Upper lobe of left lung (tissue), 6 donors: ENCODE results near the gene ATXN2. TPM values are rescaled to one million over a fixed set of nuclear protein-coding genes. Genes with fewer than 3 reads are reported as not detected.
"Not testable (repeated sequence)": the region's sequence is repeated elsewhere in the genome, so short reads cannot be mapped to it uniquely, and the experiment has no call there.

Experiments
- ATAC-seq, 2 donors: fragments of 200-7000 bp; cut with Tn5 transposase; one replicate each; pipeline ENCODE4 v1.9.1; 2022; ENCODE audit warnings: mild to moderate bottlenecking in 2 of 2, moderate library complexity in 2 of 2; ENCODE audit not compliant: low FRiP score in 2 of 2
- DNase-seq, 2 donors: peaks; one replicate each; pipeline ENCODE4 v3.0.0-alpha.2; 2019 to 2020
- H3K27ac ChIP-seq, 4 donors: fragments of 200-600 bp; sonication (generic); one replicate each; pipeline ENCODE4 v1.5.1; 2016 to 2019
- H3K27me3 ChIP-seq, 4 donors: fragments of 200-600 bp; sonication (generic); one replicate each; pipeline ENCODE4 v1.5.1; 2017 to 2019
- H3K36me3 ChIP-seq, 4 donors: fragments of 200-600 bp; sonication (generic); one replicate each; pipeline ENCODE4 v1.5.1; 2016 to 2019
- H3K4me1 ChIP-seq, 4 donors: fragments of 200-600 bp; sonication (generic); one replicate each; pipeline ENCODE4 v1.5.1; 2018 to 2019
- H3K4me3 ChIP-seq, 4 donors: fragments of 200-600 bp; sonication (generic); one replicate each; pipeline ENCODE4 v1.5.1; 2017 to 2019; ENCODE audit warnings: mild to moderate bottlenecking in 2 of 4, moderate library complexity in 1 of 4
- H3K9me3 ChIP-seq, 4 donors: fragments of 200-600 bp; sonication (generic); one replicate each; pipeline ENCODE4 v1.5.1; 2018 to 2019
- EP300 ChIP-seq, 4 donors: sonication (generic); formaldehyde crosslinking; IDR thresholded peaks; one replicate each; pipeline ENCODE4 v1.5.1; 2017; ENCODE audit warnings: antibody characterized with exemption in 4 of 4, control low read depth in 2 of 4
- POLR2A ChIP-seq, 4 donors: fragments of 450-650 bp; IDR thresholded peaks; one replicate each; pipeline ENCODE4 v1.5.1; 2016 to 2017; ENCODE audit warnings: antibody characterized with exemption in 4 of 4, mild to moderate bottlenecking in 2 of 4
- POLR2AphosphoS5 ChIP-seq, 2 donors: sonication (generic); formaldehyde crosslinking; IDR thresholded peaks; one replicate each; pipeline ENCODE4 v1.5.1; 2017; ENCODE audit warnings: antibody characterized with exemption in 2 of 2
- WGBS, 2 donors: methylation state at CpG; one replicate each; pipeline ENCODE4 v1.1.5; 2017 to 2018; 5-methylcytosine and 5-hydroxymethylcytosine counted together
- total RNA-seq, 6 donors: library from RNA; depleted of rRNA in 4 of 6; stranded (reverse); fragments of >200 nt in 4 of 6; gene quantifications; one replicate each; pipeline versions ENCODE4 v1.1.0 to v1.2.1, GENCODE V29; 2016 to 2021
- TF ChIP-seq, protein P1 (sequence below), 6 experiments: fragments of 450-650 bp in 4 of 6; fragments of 200-600 bp in 2 of 6; sonication (generic) in 2 of 6; IDR thresholded peaks; one replicate each; pipeline ENCODE4 v1.5.1; 2016 to 2019; ENCODE audit warnings: antibody characterized with exemption in 6 of 6
- donor health status: DM: no; HTN: no; CAD: no; lungs with moderate emphysema.
- donor health status: DM: no; HTN: yes; CAD: no; lungs with severe emphysema.

ATXN2 gene
- total RNA-seq, 6 donors from 2014 or later = 50.7 to 189 (median 75.2) TPM

DNA sequence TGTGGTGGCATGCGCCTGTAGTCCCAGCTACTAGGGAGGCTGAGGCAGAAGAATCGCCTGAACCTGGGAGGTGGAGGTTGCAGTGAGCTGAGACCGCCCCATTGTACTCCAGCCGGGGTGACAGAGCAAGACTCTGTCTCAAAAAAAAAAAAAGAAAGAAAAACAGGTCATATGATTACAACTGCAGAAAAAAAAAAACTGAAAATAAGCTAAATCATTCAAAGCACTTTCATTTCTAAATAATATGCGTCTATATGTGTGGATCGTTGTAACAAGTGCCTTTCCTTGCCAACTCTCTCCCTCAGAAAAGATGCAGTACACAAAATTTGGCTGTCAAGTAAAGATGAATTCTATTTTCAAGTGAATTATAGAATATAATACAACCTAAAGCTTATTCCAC is 42.4 kb downstream of the ATXN2 start:
- TF ChIP-seq POLR2AphosphoS5 (IDR thresholded peaks at IDR 0.05) (no peak), EP300 (IDR thresholded peaks at IDR 0.05) (no peak), POLR2A (IDR thresholded peaks at IDR 0.05) (no peak)
- TF ChIP-seq, protein P1, sequence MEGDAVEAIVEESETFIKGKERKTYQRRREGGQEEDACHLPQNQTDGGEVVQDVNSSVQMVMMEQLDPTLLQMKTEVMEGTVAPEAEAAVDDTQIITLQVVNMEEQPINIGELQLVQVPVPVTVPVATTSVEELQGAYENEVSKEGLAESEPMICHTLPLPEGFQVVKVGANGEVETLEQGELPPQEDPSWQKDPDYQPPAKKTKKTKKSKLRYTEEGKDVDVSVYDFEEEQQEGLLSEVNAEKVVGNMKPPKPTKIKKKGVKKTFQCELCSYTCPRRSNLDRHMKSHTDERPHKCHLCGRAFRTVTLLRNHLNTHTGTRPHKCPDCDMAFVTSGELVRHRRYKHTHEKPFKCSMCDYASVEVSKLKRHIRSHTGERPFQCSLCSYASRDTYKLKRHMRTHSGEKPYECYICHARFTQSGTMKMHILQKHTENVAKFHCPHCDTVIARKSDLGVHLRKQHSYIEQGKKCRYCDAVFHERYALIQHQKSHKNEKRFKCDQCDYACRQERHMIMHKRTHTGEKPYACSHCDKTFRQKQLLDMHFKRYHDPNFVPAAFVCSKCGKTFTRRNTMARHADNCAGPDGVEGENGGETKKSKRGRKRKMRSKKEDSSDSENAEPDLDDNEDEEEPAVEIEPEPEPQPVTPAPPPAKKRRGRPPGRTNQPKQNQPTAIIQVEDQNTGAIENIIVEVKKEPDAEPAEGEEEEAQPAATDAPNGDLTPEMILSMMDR (IDR thresholded peaks at IDR 0.05) = no peak
- H3K4me1 ChIP-seq = peaks cover 0 to 31% (median 7%) of the 10 kb centered on the region in 4 donors
- no peak overlapping the region for H3K4me3 ChIP-seq
- H3K27ac ChIP-seq = no peak overlapping the region
- DNase-seq = no peak
- no peak for ATAC-seq
- 64 to 73% methylated on average over 6 of the region's 6 CpGs for WGBS, 2 donors
- no peaks in the 10 kb centered on the region for H3K9me3 ChIP-seq
- H3K36me3 ChIP-seq = peaks cover 0 to 8% (median 2%) of the 10 kb centered on the region in 4 donors
- no peaks in the 10 kb centered on the region for H3K27me3 ChIP-seq

DNA sequence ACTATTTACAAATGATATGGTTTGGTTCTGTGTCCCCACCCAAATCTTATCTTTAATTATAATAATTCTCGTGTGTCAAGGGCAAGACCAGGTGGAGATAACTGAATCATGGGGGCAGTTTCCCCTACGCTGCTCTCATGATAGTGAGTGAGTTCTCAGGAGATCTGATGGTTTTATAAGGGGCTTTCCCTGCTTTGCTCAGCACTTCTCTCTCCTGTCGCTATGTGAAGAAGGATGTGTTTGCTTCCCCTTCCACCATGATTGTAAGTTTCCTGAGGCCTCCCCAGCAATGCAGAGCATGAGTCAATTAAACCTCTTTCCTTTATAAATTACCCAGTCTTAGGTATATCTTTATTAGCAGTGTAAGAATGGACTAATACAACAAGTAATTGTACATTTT is 43.8 kb downstream of the ATXN2 start:
- H3K27ac ChIP-seq, H3K4me3 ChIP-seq, H3K9me3 ChIP-seq, H3K27me3 ChIP-seq, DNase-seq, ATAC-seq: not testable (repeated sequence)
- 82 to 92% methylated on average over 3 of the region's 3 CpGs for WGBS, 2 donors
- Histone ChIP-seq H3K36me3 (peaks cover 6 to 21% (median 7%) of the 10 kb centered on the region in 4 donors), H3K4me1 (peaks cover 0 to 26% (median 7%) of the 10 kb centered on the region in 4 donors)

DNA sequence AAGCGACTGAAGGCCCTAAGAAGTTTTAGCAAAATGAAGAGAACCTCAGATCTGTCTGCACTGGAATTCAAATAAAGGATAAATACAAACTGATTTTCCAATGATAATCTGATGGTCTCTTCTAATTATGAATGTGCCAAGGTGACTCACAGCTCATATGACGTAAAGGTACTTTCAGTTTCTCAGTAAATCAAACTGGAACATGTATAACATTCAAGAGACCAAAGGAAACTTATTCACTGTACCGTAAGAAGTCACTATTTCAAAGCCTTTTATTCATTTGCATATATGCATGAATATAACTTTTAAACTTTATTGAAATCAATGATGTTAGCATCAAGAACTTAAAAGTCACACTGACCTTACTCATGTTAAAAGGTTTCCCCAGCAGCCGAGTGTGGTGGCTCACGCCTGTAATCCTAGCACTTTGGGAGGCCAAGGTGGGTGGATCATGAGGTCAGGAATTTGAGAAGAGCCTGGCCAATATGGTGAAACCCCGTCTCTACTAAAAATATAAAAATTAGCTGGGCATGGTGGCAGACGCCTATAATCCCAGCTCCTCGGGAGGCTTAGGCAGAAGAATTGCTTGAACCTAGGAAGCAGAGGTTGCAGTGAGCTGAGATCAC is 52.2 kb downstream of the ATXN2 start:
- WGBS, 2 donors = 94 to 95% methylated on average over 8 of the region's 8 CpGs
- Histone ChIP-seq H3K4me3 (no peak overlapping the region), H3K36me3 (peaks cover 9 to 77% (median 36%) of the 10 kb centered on the region in 4 donors), H3K9me3 (no peaks in the 10 kb centered on the region), H3K4me1 (no peaks in the 10 kb centered on the region), H3K27me3 (no peaks in the 10 kb centered on the region), H3K27ac (no peak overlapping the region)
- TF ChIP-seq EP300 (IDR thresholded peaks at IDR 0.05) = no peak
- ATAC-seq (no peak), DNase-seq (no peak)

- no peaks in the 10 kb centered on the region for H3K9me3 ChIP-seq
- H3K36me3 ChIP-seq = peaks cover 4 to 75% (median 37%) of the 10 kb centered on the region in 4 donors
- H3K4me3 ChIP-seq = no peak overlapping the region
- 89 to 93% methylated on average over 2 of the region's 2 CpGs for WGBS, 2 donors
- ATAC-seq (no peak), DNase-seq (no peak)
- no peaks in the 10 kb centered on the region for H3K4me1 ChIP-seq
- no peaks in the 10 kb centered on the region for H3K27me3 ChIP-seq
- no peak for TF ChIP-seq POLR2AphosphoS5 (IDR thresholded peaks at IDR 0.05)
- no peak for TF ChIP-seq POLR2A (IDR thresholded peaks at IDR 0.05)
- TF ChIP-seq EP300 (IDR thresholded peaks at IDR 0.05) = no peak
- no peak overlapping the region for H3K27ac ChIP-seq
Measured at GRCh38 chr12:111546171-111546570, 52.9 kb downstream of the ATXN2 start.

GRCh38 chr12:111544032-111544431 is 55.1 kb downstream of the ATXN2 start:
- Histone ChIP-seq H3K27me3 (no peaks in the 10 kb centered on the region), H3K4me1 (no peaks in the 10 kb centered on the region), H3K9me3 (no peaks in the 10 kb centered on the region), H3K36me3 (peaks cover 4 to 57% (median 31%) of the 10 kb centered on the region in 4 donors), H3K4me3 (no peak overlapping the region), H3K27ac (no peak overlapping the region)
- 100% methylated on average over 1 of the region's 1 CpG for WGBS, 2 donors
- DNase-seq (no peak), ATAC-seq (no peak)
- TF ChIP-seq EP300 (IDR thresholded peaks at IDR 0.05) (no peak), POLR2A (IDR thresholded peaks at IDR 0.05) (no peak), POLR2AphosphoS5 (IDR thresholded peaks at IDR 0.05) (no peak)
- TF ChIP-seq, protein P1 (IDR thresholded peaks at IDR 0.05) = no peak

DNA sequence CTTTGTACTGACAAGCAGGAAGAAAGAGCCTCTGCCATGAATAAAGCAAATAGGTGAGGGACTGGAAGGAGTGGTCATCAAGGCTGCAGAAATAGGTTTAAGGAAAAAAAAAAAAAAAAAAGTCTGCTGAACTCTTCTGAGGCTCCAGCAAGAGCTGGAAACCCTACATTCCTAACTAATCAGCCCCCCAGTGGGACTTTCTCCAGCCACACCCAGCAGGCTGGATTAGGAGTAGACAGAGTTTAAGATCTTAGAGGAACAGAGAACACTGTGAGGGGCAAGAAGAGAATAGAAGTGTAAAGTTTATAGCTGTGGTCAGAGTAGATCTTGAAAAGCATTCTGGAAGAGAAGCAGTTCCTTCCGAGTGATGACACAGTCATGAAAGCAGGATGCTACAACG is 66.4 kb downstream of the ATXN2 start:
- peaks cover 0 to 49% (median 17%) of the 10 kb centered on the region in 4 donors for H3K36me3 ChIP-seq
- ATAC-seq (no peak), DNase-seq (no peak)
- no peak overlapping the region for H3K4me3 ChIP-seq
- TF ChIP-seq EP300 (IDR thresholded peaks at IDR 0.05) (no peak), POLR2A (IDR thresholded peaks at IDR 0.05) (no peak), POLR2AphosphoS5 (IDR thresholded peaks at IDR 0.05) (no peak)
- TF ChIP-seq, protein P1 (IDR thresholded peaks at IDR 0.05) = no peak
- 92 to 95% methylated on average over 2 of the region's 2 CpGs for WGBS, 2 donors
- no peak overlapping the region for H3K27ac ChIP-seq
- no peaks in the 10 kb centered on the region for H3K9me3 ChIP-seq
- H3K27me3 ChIP-seq = no peaks in the 10 kb centered on the region
- no peaks in the 10 kb centered on the region for H3K4me1 ChIP-seq
